ENCODE data around the gene WDR77.

The WDR77 gene

DNA sequence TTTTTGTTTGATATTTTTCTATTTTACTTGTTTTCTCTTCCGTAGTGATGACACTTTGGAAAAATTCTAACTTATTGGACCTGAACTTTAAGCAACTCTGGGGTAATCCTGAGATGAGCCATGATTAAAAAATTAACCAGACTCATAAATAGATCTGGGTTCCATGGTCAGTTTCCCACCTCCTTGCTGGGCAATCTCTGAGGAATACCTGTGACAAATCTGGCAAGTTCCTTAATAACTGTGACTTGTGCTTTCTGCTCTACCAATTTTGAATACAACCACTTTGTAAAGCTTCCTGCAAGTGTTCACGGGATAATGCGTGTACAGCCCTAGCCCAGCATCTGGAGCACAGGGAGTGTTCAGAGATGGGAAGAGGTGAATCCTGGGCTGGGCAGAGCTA, 24.8 kb downstream of the WDR77 start:
- no peak for DNase-seq

DNA sequence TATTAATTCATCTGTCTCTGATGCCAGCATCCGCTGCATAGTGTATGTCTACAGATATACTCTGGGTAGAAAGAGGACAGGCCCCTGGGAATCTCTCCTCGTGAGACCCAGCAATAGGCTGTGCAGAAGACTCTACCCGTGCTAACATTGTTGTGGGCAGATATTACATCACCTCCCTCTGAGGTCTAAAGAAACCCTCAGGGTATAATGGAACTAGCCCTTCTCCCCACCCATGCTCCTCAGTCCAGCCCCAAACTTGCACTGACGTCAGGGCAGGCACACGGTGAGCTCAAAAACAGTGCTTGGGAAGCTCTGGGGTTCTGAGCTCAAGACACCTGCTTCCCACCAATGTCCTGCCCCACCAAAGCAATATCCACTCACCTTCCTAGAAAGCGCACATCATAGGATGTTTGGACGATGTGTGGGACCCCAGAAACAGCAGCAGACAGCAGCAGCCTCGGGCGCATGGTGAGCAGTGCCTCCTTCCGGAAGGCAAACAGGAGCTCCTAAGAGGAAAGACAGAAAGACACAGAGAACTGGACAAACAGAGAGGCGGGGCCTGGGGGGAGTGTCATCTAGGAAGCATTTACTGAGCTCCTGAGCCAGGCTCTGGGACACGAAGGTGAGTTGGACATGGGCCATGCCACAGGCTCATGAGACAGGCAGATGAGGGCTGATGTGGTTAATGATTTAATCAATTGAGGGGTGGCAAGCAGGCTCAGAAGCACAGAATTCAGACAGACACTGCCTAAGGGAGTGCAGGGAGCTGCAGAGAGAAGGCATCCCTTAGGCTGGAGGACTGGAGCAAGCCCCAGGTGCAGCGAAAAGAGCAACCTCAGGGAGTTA, 26.3 kb downstream of the WDR77 start:
- peak; percentile 59 for DNase-seq

DNA sequence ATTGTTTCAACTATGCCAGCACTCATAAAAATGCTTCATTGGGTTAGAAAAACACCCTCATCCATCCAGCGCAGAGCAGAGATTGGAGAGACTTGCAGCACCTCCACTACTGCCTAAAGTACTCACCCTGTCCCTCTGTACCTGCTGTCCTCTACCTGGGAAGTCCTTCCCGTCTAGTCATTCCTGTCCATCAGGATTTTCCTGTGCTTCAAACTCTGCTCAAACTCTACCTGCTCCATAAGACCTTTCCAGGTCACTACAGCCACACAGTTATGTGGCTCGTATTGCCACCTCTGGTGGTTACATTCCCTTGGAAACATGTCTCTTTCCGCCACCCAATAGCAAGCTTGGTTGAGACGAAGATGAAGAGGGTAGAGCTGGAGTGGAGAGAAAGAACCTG, 28.7 kb downstream of the WDR77 start:
- no peak for DNase-seq

DNA sequence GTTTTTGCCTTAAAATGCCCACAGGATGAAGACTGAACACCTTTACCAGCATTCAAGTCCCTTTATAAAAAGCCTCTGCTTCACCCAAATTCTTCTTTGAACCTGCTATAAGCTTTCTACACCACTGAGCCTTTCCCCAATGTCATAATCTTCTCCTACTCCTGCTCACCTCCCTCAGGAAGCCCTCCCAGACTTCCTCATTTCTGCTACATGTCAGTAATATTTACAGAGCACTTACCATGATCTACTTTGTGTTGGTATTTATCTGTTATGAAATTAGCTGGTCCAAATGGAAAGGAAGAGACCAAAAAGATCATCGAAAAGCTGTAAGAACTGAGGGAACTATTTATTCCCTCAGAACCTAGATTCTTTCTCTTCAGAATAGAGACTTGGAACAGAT, 30.0 kb downstream of the WDR77 start:
- DNase-seq, result no peak

DNA sequence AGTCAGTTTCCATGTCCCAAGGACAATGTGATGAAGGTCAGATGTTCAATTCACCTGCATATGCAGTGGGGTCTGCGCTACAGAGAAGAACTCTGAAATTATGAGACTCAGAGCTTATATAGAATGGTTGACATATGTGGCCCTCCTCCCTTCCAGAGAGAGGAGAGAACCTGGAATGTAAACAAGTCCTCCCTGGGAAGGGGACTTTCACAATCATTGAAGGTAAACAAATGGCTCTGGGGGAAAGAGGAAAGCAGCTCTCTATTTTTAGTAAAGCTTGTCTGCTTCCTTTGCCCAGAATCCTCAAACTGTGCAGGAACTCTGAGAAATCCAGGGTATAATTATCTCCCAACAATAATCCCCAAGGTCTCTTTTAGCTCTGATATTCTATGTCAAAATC, 31.3 kb downstream of the WDR77 start:
- no peak for DNase-seq

DNA sequence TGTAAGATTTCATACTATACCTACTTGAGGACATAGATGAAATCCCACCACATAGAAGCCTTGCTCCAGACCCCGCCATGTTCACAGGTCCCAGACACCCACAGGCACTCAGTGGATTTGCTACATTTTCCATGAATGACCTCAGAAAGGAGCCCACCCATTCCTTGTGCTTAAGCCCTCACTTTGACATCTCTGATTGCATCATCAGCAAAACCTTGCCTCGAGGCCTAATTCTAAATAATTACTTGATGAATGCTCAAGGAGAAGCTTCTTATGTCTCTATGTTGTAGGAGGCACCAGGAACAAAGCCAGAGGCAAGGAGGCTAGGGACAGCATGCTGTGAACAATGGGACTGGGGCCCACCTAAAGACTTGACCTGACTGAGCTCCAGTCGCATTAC, 33.6 kb downstream of the WDR77 start:
- DNase-seq, result no peak

DNA sequence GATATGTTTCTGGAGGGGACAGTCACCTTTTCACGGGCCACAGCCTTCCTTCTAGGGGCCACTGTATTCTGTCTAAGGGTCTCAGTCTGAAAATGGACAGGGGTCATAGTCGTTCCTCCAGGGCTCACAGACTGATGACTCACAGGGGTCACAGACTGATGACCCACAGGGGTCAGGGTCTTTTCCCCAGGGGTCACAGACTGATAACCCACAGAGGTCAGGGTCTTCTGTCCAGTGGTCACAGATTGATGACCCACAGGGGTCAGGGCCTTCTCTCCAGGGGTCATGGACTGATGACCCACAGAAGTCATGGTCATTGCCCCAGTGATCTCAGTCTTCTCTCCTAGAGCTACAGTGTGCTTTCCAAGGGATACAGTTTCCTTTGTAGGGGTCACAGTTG, 34.3 kb downstream of the WDR77 start:
- DNase-seq, result no peak

DNA sequence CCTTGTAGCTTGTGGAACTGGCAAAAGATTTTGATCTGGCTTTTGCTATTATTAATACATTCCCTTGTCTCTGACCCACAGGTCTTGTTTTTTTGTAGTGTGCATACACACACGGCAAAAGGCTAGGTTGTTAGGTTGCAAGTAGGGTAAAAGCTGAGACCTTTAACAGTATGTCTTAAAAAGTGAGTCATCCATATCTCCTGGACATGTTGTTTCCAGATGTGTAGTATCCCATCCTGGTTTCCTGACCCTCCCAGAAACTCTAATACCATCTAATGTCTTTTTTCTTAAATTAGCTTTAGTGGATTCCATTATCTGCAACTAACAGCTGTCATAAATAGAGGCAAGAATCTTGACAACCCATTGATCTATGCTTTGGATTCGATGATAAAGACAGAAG, 36.2 kb downstream of the WDR77 start:
- DNase-seq, result no peak

DNA sequence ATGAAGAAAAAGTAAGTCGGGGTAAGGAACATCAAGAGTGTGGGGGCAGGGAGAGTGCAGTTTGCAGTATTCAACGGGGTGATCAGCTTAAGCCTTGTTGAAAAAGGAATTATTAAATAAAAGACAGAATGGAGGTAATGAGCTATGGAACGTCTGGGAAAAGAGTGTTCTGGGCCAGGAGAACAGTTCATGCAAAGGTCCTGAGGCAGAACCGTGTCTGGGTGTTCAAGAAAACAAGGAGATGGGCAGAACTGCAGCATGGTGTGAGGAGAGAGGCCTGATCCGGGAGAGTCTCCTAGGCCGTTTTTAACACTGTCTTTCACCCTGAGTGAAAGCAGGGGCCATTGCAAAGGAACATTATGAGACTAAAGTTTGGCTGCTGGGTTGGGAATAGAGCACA, 41.8 kb downstream of the WDR77 start:
- DNase-seq, result no peak

DNA sequence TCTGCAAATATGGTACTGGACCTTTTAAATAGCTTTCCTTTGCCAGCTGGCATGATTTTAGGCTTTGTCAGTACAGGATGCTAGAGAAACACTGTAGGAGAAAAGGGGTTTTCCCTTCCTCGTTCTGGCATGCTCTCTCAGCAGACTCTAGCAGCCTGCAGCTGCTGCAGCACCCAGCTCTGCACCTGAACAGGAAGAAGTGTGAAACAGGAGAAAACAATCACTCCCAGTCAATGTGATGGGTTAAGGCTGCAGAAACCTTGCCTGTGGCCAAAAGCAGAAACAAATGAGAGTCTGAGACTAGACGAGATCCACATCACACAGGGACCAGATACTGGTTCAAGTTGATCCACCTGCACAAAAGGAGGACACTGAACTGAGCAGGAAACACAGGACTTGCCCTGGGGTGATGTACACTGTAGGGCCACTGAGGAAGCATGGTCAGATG, 42.7 kb downstream of the WDR77 start:
- DNase-seq, result peak; percentile 60

DNA sequence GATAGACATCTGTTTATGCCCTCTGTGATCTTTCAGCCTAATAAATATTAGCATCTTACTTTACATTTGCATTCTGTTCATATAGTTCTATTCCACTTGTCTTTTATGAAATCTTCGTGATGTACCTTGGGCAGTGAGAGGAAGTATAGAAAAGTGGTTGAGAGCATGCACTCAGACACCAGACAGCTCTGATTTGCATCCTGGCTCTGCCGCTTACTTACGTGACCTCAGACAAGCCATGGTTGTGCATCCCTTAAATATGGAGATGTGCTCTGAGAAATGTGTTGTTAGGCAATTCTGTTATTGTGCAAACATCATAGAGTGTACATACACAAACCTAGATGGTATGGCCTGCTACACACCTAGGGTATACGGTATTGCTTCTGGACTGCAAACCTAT, 44.5 kb downstream of the WDR77 start:
- DNase-seq, result peak; percentile 18

DNA sequence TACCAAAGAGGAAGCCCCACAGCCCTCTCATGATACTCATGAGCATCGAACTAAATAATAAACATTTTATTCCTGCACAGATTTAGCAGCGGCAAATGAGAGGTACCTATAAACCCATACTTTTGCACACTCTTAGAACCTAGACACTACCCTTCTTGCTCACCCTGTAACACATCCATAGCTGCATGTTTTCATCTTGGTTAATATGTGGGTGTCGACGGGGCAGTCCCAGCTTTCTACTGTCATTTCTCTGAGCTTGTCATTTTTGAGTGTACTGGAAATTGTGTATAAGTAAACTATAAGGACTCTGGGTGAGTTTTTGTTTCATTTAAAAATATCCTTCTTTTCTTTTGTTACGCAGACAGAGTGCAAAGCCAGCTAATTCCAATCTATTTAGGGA, 47.0 kb downstream of the WDR77 start:
- peak; percentile 1 for DNase-seq

DNA sequence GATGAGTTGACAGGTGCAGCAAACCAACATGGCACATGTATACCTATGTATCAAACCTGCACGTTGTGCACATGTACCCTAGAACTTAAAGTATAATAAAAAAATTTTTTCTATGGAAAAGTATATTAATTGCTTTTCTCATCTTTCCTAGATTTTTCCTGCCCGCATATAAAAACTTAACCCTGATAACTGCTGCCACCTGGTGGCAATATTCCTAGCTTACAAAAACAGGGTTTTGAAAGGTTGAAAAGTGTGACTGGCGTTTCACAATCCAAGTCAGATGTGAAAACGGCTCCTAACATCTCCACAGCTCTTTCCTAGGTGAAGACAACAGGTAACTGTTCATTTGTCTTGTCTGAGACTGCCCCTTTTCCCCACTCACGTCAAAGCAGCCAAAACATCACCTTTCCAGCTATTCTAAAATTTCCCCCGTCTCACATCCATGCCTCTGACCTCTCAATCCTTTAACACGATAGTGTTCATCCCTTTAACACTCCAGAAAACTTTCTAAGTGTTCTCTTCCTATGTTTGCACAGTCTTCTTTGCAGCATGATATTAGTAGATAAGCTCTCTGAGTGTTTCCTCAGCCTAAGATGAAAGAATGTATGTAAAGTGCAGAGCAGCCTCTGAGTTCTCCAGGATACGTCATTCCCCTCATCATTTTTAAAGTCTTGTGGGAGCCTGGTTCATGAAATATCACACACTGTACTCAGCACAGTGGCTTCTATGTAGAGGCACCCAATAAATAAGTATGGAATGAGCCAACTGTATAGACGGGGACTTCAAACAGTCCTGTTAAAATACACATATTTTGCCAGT, 49.1 kb downstream of the WDR77 start:
- DNase-seq, result no peak

DNA sequence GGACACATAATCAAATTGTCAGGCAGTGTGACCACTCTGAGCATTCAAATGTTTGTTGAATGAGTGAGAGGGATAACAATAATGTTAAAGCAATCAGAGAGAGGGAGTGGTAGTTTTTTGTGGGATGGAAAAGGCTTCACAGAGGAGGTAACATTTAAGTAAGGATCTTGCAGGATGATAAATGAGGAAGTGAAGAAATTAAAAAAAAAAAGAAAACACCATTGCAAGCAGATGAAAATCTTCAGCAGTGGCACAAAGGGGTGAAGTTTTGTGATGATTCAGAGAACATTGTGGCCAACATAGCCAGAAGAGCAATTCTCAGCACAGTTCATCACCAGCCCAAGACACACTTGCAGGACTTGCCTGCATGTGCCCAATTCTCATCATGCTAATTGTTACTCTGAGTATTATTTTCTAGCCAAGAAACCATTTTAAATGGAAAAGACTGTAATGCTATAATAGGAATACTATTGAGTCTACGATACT, 56.6 kb downstream of the WDR77 start:
- DNase-seq, result no peak

DNA sequence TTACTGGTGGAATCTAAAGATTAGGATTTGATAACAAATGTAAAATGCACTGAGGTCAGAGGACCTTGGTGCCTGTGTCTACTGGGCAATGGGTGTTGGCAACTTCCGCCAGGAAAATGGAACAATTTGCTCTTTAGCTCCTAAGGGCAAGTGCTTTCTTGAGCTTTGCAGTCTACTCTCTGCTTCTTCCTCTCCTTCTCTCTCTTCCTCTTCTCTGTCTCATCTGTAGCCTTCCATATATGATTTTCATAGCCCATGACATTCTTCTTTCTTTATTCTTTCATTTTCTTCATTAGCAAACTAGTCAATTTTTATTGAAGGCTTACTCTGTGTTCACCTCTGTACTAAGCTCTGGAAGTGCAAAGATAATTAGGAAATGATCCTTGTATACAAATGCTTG, 57.0 kb downstream of the WDR77 start:
- no peak for DNase-seq

Data from islet precursor cell (in vitro differentiated cells).